Ishikawa (cell line): ENCODE results near the gene HIVEP2.

ENCODE experiments used
- EGR1 ChIP-seq: IDR thresholded peaks from 2 replicates; pipeline ENCODE4 v1.6.1; 2012
- EP300 ChIP-seq: IDR thresholded peaks from 2 replicates; pipeline ENCODE4 v1.6.1; 2012; ENCODE audit warnings: borderline replicate concordance
- TAF1 ChIP-seq: IDR thresholded peaks from 2 replicates; pipeline ENCODE4 v1.6.1; 2012; ENCODE audit warnings: low read depth, mild to moderate bottlenecking

DNA sequence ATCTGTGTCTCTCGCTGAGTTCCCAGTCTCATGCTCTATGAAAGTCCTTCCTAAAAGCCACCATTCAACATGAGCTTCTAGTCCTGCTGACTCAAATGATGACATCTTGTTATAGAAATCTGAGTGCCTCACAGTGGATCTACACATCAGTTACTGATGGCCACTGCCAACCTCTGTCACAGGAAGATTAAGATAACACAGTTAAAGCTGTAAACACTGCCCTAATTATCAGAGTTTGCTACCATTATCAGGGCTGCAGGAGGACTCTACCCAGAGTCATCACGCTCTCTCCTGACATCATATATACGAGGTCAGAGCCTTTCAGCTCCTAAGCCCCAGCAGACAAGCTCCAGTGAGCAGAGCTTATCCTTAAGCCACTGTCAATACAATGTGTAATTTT is 63.2 kb downstream of the HIVEP2 start:
- TF ChIP-seq TAF1 (no peak), EGR1 (no peak), EP300 (no peak)
